HG02884 (cell line): ENCODE measurements around the gene CA4.
"Not testable (repeated sequence)": the region's sequence is repeated elsewhere in the genome, so short reads cannot be mapped to it uniquely, and the experiment has no call there.

Experiments used
- ATAC-seq: cut with Tn5 transposase; IDR thresholded peaks from one replicate; pipeline ENCODE4 v1.9.1; 2021; ENCODE audit warnings: mild to moderate bottlenecking, moderate library complexity; ENCODE audit not compliant: unreplicated experiment

CA4 gene

GRCh38 chr17:60149691-60150582 lies at the start of gene CA4:
Gene CA4 (plus strand): TSS chr17:60149973. CDS start chr17:60150035, 62 bp downstream.
- no peak for ATAC-seq

DNA sequence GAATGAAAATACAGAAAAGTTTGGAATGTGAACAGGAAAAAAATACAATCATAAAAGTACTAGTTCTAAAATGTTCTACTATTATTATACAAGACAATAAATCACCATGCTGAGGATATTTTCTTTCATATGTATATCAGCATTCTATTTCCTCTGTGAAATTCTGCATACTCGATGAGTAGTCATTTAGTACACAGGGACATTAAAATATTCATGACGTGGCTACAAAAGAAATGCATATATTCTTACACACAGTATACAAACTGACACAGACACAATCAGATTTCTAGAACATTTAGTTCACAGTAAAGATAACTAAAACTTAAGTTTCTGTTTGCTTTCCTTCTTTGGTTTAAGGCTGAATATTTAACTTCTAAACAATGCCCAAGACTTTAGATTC lies 49.2 kb upstream of the CA4 start:
- ATAC-seq, result not testable (repeated sequence)

GRCh38 chr17:60102015-60102631 lies 47.6 kb upstream of the CA4 start:
- ATAC-seq, result not testable (repeated sequence)

DNA sequence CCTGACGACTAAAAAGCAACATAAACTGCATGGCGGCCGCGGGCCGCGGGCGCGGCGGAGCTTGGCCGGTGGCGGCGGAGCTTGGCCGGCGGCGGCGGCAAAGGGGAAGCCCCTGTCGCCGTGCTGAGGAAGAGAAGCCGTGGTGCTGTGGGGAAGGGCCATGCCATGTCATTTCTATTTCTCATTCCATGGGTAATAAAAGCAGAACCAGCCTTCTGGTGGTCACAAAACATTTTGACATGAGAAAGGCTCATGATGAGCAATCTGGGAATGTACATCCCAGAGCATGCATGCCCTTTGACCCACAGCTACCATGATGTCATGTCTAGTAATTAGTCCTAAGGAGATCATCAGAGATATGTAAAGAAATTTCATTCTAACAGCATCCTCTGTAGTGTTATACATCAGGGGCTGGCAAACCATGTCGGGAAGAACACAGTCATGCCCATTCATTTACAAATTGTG lies 47.1 kb upstream of the CA4 start:
- no peak for ATAC-seq

DNA sequence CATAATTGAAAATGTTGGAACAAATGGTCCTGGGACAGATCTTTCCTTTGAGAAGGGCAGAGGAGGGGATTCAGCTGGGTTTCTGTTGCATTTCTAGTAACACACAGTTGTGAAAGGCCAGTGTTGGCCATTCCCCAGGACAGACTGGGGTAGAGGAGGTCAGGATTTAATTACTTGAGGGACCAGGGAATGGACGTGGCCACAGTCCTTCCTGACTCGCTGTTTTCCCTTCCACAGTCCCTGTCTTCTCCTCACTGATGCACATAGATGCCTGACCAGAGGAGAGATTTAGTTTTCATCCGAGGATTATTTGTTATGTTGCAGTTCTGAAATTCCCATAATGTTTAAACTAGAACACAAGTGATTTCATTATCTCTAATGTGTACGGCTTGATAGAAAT lies 45.8 kb upstream of the CA4 start:
- ATAC-seq, result no peak

DNA sequence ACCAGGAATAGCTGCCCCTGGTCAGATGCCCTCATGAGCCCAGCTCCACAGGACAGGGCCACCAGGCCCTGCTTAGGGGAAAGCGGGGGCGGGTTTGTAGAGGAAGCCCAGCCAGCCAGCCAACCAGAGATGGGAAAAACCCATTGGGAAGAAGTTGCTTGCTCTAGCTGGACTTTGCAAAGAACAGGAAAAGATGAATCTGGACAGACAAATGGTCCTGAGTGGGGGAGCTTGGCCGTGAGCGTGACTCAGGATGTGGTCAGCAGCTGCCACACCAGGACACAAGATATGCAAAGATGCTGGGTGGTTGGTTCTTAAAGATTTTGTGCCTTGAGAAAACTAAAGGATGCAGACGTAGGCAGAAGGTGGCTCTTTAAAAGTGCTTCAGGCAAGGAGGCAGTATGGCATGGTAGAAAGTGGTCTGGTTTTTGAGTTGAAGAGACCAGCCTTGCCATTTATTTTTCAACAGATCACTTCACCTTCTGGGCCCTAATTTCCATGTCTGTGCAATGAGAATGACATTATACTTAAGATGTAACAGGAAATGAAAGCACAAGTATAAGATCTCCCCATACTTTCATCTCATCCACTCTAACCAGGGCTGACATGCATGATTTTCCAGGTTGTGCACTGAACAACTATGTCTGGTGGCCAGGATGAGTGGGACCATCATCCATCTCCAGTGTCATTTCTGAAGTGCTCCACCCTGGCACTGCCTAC lies 43.3 kb upstream of the CA4 start:
- ATAC-seq, result no peak

DNA sequence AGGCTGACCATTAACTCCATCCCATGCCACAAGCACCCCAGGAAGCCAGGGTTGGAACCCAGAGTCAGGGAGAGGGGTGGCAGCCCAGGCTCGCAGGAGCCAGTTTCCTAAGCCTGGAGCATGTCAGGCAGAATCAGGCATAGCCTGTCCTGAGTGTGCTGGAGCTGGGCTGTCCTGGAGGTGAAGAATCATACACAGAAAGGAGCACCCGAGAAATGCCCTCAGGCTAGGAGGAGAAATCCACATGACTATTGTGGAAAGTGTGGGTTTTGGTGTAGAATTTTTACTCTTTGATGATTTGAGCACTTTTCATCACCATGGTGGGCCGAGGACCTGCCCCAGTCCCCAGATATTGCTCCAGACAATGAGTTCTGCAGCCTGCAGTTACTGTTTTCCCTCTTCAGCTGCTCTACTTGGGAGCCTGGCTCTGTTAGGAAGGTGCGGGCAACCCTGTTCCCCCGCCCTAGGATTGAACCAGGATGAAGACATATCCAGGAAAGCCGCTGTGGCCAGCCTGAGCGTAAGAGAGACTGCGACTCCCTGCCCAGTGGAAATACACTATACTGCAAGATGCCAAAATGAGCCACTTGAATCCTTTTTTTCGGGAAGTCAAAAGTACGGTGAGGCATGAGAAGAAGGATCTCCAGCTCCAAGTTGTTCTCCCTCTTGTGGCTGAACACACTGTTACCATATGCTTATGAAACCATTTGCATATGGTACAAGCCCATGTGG lies 42.1 kb upstream of the CA4 start:
- no peak for ATAC-seq

DNA sequence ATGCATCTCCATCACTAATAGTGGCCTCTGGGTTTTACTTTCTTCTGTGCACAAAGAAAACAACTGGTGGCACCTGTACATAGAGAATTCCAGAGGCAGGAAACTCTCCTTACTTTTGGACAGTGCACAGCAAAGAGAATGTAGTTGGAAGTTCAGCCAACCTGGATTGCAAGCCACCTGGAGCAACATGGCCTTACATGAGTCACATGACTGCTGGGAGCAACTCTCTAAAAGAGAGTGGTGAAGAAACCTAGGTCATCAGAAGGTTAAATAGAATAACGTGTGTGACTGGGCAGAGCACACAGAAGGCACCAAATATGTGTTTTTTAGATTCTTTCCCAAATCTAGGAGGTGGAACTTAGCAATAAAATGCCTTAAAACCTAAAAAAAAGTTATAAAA lies 41.5 kb upstream of the CA4 start:
- ATAC-seq, result not testable (repeated sequence)

GRCh38 chr17:60108712-60109111 lies 41.1 kb upstream of the CA4 start:
- ATAC-seq, result no peak

DNA sequence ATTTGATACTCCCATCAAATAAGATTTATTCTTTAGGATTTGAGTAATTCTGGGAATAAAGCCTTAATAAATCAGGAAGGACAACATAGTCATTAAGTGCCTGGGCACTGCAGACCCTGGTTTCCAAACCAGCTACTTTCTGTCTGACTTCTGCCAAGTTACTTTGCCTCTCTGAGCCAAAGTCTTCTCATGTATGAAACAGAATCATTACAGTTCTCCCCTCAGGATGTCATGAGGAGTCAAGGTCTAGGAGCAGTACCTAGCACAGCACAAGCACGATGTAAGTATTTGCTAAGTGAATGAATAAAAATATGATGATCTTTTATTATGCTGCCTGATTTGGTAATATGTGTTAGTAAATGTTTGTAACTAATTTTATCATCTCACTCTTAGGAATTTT lies 40.6 kb upstream of the CA4 start:
- ATAC-seq, result no peak

- ATAC-seq, result no peak
Measured at GRCh38 chr17:60110586-60110985, 39.2 kb upstream of the CA4 start.

DNA sequence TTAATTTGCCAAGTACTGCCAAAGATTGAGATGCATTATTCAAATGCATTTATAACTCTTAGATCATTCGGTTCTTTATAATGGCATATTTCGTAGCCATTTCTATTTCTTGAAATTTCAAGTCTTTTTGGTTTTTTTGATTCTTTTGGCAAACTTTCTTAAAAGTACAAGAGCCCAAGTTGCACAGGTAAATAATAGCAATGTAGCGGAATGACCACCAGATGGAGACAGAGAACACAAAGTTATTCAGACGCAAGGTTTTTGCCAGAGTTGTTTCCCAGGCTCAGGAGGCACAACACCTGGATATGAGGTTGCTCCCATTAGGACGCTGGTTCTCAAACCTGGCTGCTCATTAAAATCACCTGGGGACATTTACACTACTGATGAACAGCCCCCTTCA lies 38.1 kb upstream of the CA4 start:
- ATAC-seq, result not testable (repeated sequence)

DNA sequence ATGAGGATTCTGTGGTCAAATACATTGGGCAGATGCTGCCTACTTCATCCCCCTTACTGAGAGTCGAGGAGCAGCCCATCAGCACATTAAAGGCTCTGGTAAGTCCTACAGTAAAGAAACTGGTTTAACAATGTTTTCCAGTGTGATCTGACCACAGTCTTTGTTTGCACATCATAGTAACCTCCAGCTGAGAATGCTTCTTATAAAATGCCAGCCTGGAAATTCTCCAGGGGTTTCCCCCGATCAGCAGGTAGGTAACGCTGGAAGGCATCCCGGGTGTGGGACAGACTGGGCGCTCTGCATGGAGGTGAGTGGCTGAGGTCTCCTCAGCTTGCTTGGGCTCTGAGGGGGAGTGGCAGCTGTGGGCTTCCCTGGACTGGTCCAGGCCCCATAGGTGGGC lies 34.4 kb upstream of the CA4 start:
- not testable (repeated sequence) for ATAC-seq

- ATAC-seq, result not testable (repeated sequence)
Measured at GRCh38 chr17:60116196-60116595, 33.6 kb upstream of the CA4 start.

DNA sequence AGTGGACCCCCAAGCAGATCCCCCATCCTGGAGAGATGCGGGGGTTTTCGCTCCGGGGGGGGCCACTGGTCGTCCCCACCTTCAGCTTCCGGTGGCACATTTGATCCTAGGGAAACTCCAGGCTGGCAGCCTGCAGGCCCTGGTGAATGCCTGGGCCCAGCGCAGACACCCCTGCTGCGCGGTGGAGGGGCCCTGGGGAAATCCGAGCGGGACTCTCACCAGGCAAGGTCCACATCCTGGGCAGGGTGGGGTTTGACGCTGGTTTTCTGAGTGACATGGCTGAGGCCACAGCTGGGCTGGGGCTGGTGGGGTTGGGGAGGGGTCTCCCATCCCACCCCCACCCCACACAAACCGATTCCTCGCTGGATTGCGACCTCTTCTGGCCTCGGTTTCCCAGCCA lies 30.6 kb upstream of the CA4 start:
- ATAC-seq, result not testable (repeated sequence)

DNA sequence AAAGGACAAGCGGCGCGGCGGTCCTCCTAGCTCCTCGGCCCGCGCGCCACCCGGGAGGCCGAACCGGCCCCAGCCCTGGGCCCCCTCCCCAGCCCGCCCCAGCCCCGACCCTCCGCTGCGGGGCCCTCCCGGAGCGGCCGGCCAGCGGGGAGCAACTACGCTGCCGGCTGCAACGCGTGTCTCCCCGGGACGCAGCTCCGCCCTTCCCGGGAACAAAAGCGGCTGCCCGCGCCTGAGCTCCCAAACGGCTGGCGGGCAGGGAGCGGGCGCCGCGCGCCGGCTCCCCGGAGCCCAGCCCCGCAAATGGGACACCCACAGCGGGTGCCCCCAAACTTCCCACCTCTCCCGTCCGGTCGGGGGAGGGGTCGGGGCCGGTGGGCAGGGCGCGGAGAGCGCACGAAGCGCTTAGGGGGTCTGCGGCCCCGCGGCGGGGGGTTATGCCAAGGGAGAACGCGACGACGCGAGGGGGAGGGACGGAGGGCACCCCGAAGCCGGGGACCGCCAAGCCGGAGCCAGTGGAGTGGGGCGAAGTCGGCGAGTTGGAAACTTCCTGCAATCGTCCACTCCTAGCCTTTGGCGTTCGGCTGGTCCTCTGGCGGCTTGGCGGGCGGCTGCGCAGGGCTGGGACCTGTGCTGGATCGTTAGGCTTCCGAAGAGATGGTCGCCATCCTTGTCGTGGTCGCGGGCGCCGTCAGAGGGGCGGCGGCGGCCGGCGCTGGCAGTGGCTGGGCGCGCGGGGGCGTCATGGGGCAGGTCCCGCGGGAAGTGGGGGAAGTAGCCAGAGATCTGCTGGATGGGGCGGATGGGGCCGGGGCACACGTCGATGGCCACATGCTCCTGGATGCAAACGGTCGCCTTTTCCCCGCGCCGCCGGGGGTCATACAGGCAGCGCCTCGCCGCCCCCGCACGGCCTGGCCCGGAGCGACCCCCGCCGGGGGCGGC lies 29.7 kb upstream of the CA4 start:
- ATAC-seq, result not testable (repeated sequence)

DNA sequence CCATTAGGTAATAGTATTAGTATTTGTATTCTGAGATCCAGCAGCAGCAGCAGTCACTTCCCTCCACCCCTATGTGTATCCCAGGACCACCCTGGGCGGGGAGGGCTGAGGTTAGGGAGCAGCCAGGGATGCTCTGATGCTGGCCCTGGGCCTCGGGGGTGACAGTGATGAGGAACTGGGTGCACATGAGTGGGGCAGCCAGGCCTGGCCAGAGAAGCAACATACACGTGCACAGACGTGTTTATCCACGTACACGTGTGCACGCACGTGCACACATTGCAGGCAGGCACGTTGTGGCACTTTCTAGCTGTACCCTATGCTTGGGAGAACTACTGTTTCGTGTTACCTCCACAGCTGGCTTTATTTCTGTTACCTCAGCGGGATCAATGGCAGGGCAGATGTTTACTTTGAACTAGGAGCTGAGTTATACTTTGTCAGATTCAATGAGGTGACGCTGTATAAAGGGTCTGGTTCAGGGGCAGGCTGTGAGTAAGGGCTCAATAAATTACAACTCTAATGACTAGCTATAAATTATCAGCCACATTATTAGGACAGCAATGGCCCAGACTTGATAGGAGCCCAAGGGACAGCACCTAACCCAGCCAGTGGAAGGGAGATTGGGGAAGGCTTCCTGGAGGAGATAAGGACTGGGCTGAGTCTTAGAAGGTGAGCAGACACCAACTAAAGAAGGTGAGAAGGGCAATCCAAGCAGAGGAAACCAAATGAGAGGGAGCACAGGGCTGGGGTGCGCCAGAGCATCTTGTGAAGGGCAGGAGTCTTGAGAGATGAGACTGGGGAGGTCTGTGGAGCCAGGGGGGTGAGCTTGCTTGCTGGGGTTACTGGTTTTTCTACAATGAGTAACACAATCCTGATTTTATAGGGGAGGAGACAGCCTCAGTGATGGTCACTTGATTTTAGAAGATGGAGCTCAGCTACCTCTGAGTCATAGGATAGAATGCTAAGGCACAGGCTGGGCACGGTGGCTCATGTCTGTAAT lies 22.4 kb upstream of the CA4 start:
- no peak for ATAC-seq

- ATAC-seq, result no peak
Measured at GRCh38 chr17:60128171-60128859, 21.5 kb upstream of the CA4 start.
